Parathyroid adenoma (tissue), 2 donors: Measurements from ENCODE around the gene MUS81.
"Not testable (repeated sequence)": the region's sequence is repeated elsewhere in the genome, so short reads cannot be mapped to it uniquely, and the experiment has no call there.

Source experiments
- H2AFZ ChIP-seq: fragments of 300-600 bp; sonication (generic); one replicate; pipeline ENCODE4 v1.7.0; 2017; ENCODE audit warnings: antibody characterized with exemption, mild to moderate bottlenecking
- H3K27ac ChIP-seq: fragments of 300-600 bp; sonication (generic); one replicate; pipeline ENCODE4 v1.7.0; 2017
- H3K27me3 ChIP-seq: fragments of 300-600 bp; sonication (generic); one replicate; pipeline ENCODE4 v1.7.0; 2017; ENCODE audit warnings: low read length; ENCODE audit not compliant: control insufficient read depth, insufficient read depth
- H3K36me3 ChIP-seq: fragments of 300-600 bp; sonication (generic); one replicate; pipeline ENCODE4 v1.7.0; 2017; ENCODE audit warnings: low read length; ENCODE audit not compliant: control insufficient read depth, insufficient read depth
- H3K4me1 ChIP-seq: fragments of 300-600 bp; sonication (generic); one replicate; pipeline ENCODE4 v1.7.0; 2017; ENCODE audit warnings: control low read depth
- H3K4me2 ChIP-seq: fragments of 300-600 bp; sonication (generic); one replicate; pipeline ENCODE4 v1.7.0; 2017; ENCODE audit warnings: low read length
- H3K4me3 ChIP-seq: fragments of 300-600 bp; sonication (generic); one replicate; pipeline ENCODE4 v1.7.0; 2017; ENCODE audit warnings: low read depth, low read length
- H3K79me2 ChIP-seq: fragments of 300-600 bp; sonication (generic); one replicate; pipeline ENCODE4 v1.7.0; 2017; ENCODE audit warnings: control low read depth
- H3K9ac ChIP-seq: fragments of 300-600 bp; sonication (generic); one replicate; pipeline ENCODE4 v1.7.0; 2017; ENCODE audit warnings: mild to moderate bottlenecking
- H3K9me3 ChIP-seq: fragments of 300-600 bp; sonication (generic); one replicate; pipeline ENCODE4 v1.7.0; 2017; ENCODE audit warnings: low read length; ENCODE audit not compliant: control insufficient read depth
- CTCF ChIP-seq: fragments of 300-600 bp; sonication (generic); IDR thresholded peaks from one replicate; pipeline ENCODE4 v1.7.0; 2017; ENCODE audit warnings: antibody characterized with exemption, mild to moderate bottlenecking
- donor health status: primary hyperparathyroidism.

Gene MUS81

GRCh38 chr11:65822776-65823528 is 37.3 kb upstream of the MUS81 start:
- Histone ChIP-seq H2AFZ (no peak overlapping the region), H3K79me2 (no peaks in the 10 kb centered on the region), H3K9me3 (no peaks in the 10 kb centered on the region), H3K9ac (no peak overlapping the region), H3K27me3 (no peaks in the 10 kb centered on the region), H3K27ac (no peak overlapping the region), H3K4me2 (no peak overlapping the region), H3K4me3 (no peak overlapping the region), H3K36me3 (no peaks in the 10 kb centered on the region), H3K4me1 (no peaks in the 10 kb centered on the region)
- TF ChIP-seq CTCF = no peak

- no peak overlapping the region for H3K4me3 ChIP-seq
These were observed 33.1 kb upstream of the MUS81 start for GRCh38 chr11:65826984-65827735.

GRCh38 chr11:65829459-65829858 is 30.8 kb upstream of the MUS81 start:
- Histone ChIP-seq H3K4me2 (no peak overlapping the region), H3K79me2 (no peaks in the 10 kb centered on the region), H3K27me3 (no peaks in the 10 kb centered on the region), H3K4me1 (peaks cover 3% of the 10 kb centered on the region), H2AFZ (no peak overlapping the region), H3K9ac (no peak overlapping the region), H3K36me3 (no peaks in the 10 kb centered on the region), H3K27ac (no peak overlapping the region), H3K4me3 (no peak overlapping the region), H3K9me3 (no peaks in the 10 kb centered on the region)
- TF ChIP-seq CTCF = no peak

More at GRCh38 chr11:65826984-65827735, 33.1 kb upstream of the MUS81 start:
- Histone ChIP-seq H2AFZ (no peak overlapping the region), H3K4me1 (no peaks in the 10 kb centered on the region), H3K4me2 (no peak overlapping the region), H3K79me2 (no peaks in the 10 kb centered on the region), H3K36me3 (no peaks in the 10 kb centered on the region), H3K9me3 (no peaks in the 10 kb centered on the region), H3K27me3 (no peaks in the 10 kb centered on the region), H3K9ac (no peak overlapping the region), H3K27ac (no peak overlapping the region)
- TF ChIP-seq CTCF = no peak

GRCh38 chr11:65832231-65832630 is 28.0 kb upstream of the MUS81 start:
- not testable (repeated sequence) for H3K36me3 ChIP-seq, H2AFZ ChIP-seq, H3K4me1 ChIP-seq, H3K4me3 ChIP-seq, H3K27me3 ChIP-seq, H3K9me3 ChIP-seq, H3K9ac ChIP-seq, H3K79me2 ChIP-seq, H3K4me2 ChIP-seq, H3K27ac ChIP-seq

GRCh38 chr11:65833297-65834030 is 26.8 kb upstream of the MUS81 start, which contains the start of gene SNX32:
Gene SNX32 (plus strand): TSS chr11:65833963. CDS start chr11:65834066, 103 bp downstream.
- no peak within 1 kb of the TSS for H3K27ac ChIP-seq

More at GRCh38 chr11:65833297-65834030, 26.8 kb upstream of the MUS81 start, which contains the start of gene SNX32:
- no peaks in the 10 kb centered on the region for H3K27me3 ChIP-seq
- peak within 1 kb of the TSS; percentile 95 for H3K4me2 ChIP-seq
- H3K4me1 ChIP-seq = peaks cover 3% of the 10 kb centered on the region
- H3K4me3 ChIP-seq = peak within 1 kb of the TSS; percentile 69
- H3K79me2 ChIP-seq = no peaks in the 10 kb centered on the region
- H2AFZ ChIP-seq = peak within 1 kb of the TSS; percentile 98
- no peaks in the 10 kb centered on the region for H3K36me3 ChIP-seq
- H3K9ac ChIP-seq = no peak within 1 kb of the TSS
- no peaks in the 10 kb centered on the region for H3K9me3 ChIP-seq
- TF ChIP-seq CTCF = no peak
